A549 (cell line): ENCODE measurements around the gene RNF121. TPM values are rescaled to one million over a fixed set of nuclear protein-coding genes. Genes with fewer than 3 reads are reported as not detected.

Experiments used
- ATAC-seq, 2 experiments: fragments of 200-7000 bp in 1 of 2; fragments of >200 bp in 1 of 2; cut with Nextera tagmentation in 1 of 2; cut with Tn5 transposase in 1 of 2; 3 replicates each; pipeline versions ENCODE4 v1.8.0 to v1.9.1; 2018 to 2020; ENCODE audit warnings: mild to moderate bottlenecking in 1 of 2, moderate library complexity in 1 of 2
- CTCF ChIA-PET: fragments of 300-600 bp; sonication (Branson Sonifier 250); formaldehyde crosslinking; extraction: SDS; loops from one replicate; lab custom pipeline; 2021; ENCODE audit warnings: antibody characterized with exemption, inconsistent platforms; lab: Yijun Ruan, JAX
- POLR2A ChIA-PET: fragments of 350-600 bp; formaldehyde crosslinking; extraction: SDS; loops from one replicate; lab custom pipeline; 2021; ENCODE audit warnings: antibody characterized with exemption, inconsistent platforms; lab: Yijun Ruan, JAX
- DNase-seq, 2 experiments: peaks; one replicate each; pipeline versions ENCODE4 v3.0.0 to v3.0.0-alpha.2; 2011 to 2016; ENCODE audit warnings: low read depth in 1 of 2, low spot score in 1 of 2
- FAIRE-seq: peaks from 2 replicates; lab custom pipeline; 2011; peaks lifted over from hg19 to GRCh38; lab: Jason Lieb, UNC
- H3K27ac ChIP-seq, 2 experiments: fragments of >200 bp; sonication (Bioruptor Twin); formaldehyde crosslinking; 3 replicates each; pipeline ENCODE4 v1.5.1; 2016 to 2017
- H3K4me1 ChIP-seq: fragments of >200 bp; sonication (Bioruptor Twin); formaldehyde crosslinking; 3 replicates; pipeline ENCODE4 v1.6.1; 2016
- H3K4me2 ChIP-seq: fragments of >200 bp; sonication (Bioruptor Twin); formaldehyde crosslinking; 3 replicates; pipeline ENCODE4 v1.6.1; 2016
- H3K4me3 ChIP-seq: fragments of >200 bp; sonication (Bioruptor Twin); formaldehyde crosslinking; 3 replicates; pipeline ENCODE4 v1.5.1; 2016
- H3K9me3 ChIP-seq: fragments of >200 bp; sonication (Bioruptor Twin); formaldehyde crosslinking; 3 replicates; pipeline ENCODE4 v1.6.1; 2016
- CHD2 ChIP-seq: fragments of 150-350 bp; IDR thresholded peaks from 2 replicates; pipeline ENCODE4 v1.6.1; 2014; ENCODE audit warnings: low read length; ENCODE audit not compliant: partially characterized antibody
- FOXS1 ChIP-seq: fragments of 250-450 bp; sonication (Bioruptor Pico); IDR thresholded peaks from 2 replicates; pipeline ENCODE4 v1.5.0; 2020; ENCODE audit warnings: mild to moderate bottlenecking, moderate library complexity
- HEYL ChIP-seq: fragments of 250-450 bp; sonication (Bioruptor Pico); IDR thresholded peaks from 2 replicates; pipeline ENCODE4 v1.8.0; 2021; ENCODE audit warnings: mild to moderate bottlenecking, moderate library complexity
- HOXB13 ChIP-seq: fragments of 250-450 bp; sonication (Bioruptor Pico); IDR thresholded peaks from 2 replicates; pipeline ENCODE4 v1.5.0; 2020; ENCODE audit warnings: low read depth, mild to moderate bottlenecking, moderate library complexity
- HOXB5 ChIP-seq: fragments of 250-450 bp; sonication (Bioruptor Pico); IDR thresholded peaks from 2 replicates; pipeline ENCODE4 v1.5.0; 2020; ENCODE audit warnings: mild to moderate bottlenecking, moderate library complexity
- JUN ChIP-seq, 2 experiments: fragments of >200 bp; sonication (Bioruptor Twin); formaldehyde crosslinking; IDR thresholded peaks; 2 replicates in 1 of 2; 3 replicates in 1 of 2; pipeline ENCODE4 v1.6.1; 2016 to 2017
- KDM1A ChIP-seq: fragments of 200-600 bp; sonication (generic); IDR thresholded peaks from 2 replicates; pipeline ENCODE4 v1.6.1; 2016; ENCODE audit warnings: low read depth, mild to moderate bottlenecking
- NR3C1 ChIP-seq: fragments of >200 bp; sonication (Bioruptor Twin); formaldehyde crosslinking; IDR thresholded peaks from 3 replicates; pipeline ENCODE4 v1.6.1; 2017
- POLR2A ChIP-seq: IDR thresholded peaks from 2 replicates; pipeline ENCODE4 v1.6.1; 2012; ENCODE audit warnings: mild to moderate bottlenecking, low read length
- RFX5 ChIP-seq: fragments of 450-650 bp; IDR thresholded peaks from 2 replicates; pipeline ENCODE4 v1.7.1; 2014; ENCODE audit warnings: antibody characterized with exemption, mild to moderate bottlenecking, moderate library complexity
- RNF2 ChIP-seq: fragments of 200-600 bp; sonication (generic); IDR thresholded peaks from 2 replicates; pipeline ENCODE4 v1.6.1; 2016; ENCODE audit warnings: low read depth, mild to moderate bottlenecking, antibody characterized with exemption, moderate library complexity, borderline replicate concordance
- SMC3 ChIP-seq: fragments of >200 bp; sonication (Bioruptor Twin); formaldehyde crosslinking; IDR thresholded peaks from 3 replicates; pipeline ENCODE4 v1.6.1; 2018; ENCODE audit warnings: inconsistent platforms
- ZNF302 ChIP-seq: fragments of 250-450 bp; sonication (Bioruptor Pico); IDR thresholded peaks from 2 replicates; pipeline ENCODE4 v1.9.0; 2021; ENCODE audit warnings: inconsistent platforms, mild to moderate bottlenecking, moderate library complexity
- ZSCAN20 ChIP-seq: fragments of 250-450 bp; sonication (Bioruptor Pico); IDR thresholded peaks from 2 replicates; pipeline ENCODE4 v1.8.0; 2022; ENCODE audit warnings: mild to moderate bottlenecking, moderate library complexity
- WGBS: methylation state at CpG from one replicate; pipeline ENCODE4 v1.1.6; 2017; ENCODE audit errors: missing lambda C conversion rate; 5-methylcytosine and 5-hydroxymethylcytosine counted together
- polyA plus RNA-seq, 4 experiments: library from polyadenylated mRNA; depleted of rRNA in 3 of 4; stranded (reverse); fragments of >200 nt; fragmentation: RNase III in 1 of 4; extraction: RNeasy Plus Mini Kit Qiagen cat#74134 plus additional on column Dnase treatment in 1 of 4; gene quantifications; 2 replicates in 3 of 4; 3 replicates in 1 of 4; pipeline ENCODE4 v1.2.3, GENCODE V29; 2011 to 2017
- TF ChIP-seq, protein P1 (sequence below): fragments of >200 bp; sonication (Bioruptor Twin); formaldehyde crosslinking; IDR thresholded peaks from 3 replicates; pipeline ENCODE4 v1.5.1; 2016
- TF ChIP-seq, protein P2 (sequence below): IDR thresholded peaks from 2 replicates; pipeline ENCODE4 v1.6.1; 2012; ENCODE audit warnings: low read depth, borderline replicate concordance

The RNF121 gene
- polyA plus RNA-seq, 2 of the 4 experiments (the other 2 are of a cell fraction) = 79.0 to 102 TPM

DNA sequence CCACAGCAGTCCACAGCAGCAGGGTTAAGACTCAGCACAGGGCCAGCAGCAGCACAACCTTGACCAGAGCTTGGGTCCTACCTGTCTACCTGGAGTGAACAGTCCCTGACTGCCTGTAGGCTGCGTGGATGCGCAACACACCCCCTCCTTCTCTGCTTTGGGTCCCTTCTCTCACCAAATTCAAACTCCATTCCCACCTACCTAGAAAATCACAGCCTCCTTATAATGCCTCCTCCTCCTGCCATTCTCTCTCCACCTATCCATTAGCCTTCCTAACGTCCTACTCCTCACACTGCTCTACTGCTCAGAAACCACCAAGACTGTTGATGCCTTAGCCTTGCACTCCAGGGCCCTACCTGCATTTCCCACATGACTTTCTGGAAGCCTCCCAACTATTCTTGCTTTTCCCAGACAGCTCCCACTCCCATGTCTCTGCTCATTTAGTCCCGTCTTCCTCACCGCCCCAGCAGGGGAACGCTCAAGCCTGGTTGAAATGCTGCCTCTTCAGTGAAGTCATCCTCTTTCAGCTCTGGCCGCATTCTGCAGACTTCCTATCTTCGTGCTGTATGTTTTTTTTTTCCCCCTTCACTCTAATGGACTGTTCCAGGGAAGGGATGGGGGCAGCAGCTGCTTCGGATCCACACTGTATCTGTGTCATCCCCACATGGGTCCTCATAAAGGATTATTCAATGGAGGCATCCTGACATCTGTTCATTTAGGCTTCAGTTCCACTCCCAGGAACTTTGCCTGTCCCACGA lies 73.2 kb downstream of the RNF121 start:
- POLR2A ChIA-PET = no interaction called here
- Histone ChIP-seq H3K4me1 (0 out of 3 replicates have a peak, but pooled peaks cover 11% of the 10 kb centered on the region), H3K27ac (no peak overlapping the region), H3K4me3 (no peak overlapping the region), H3K4me2 (no peak overlapping the region), H3K9me3 (no peaks in the 10 kb centered on the region)
- CTCF ChIA-PET = interaction anchor here (1.0 to 4.8 kb wide), 3 partner anchors 14 to 24 kb away, joined by 4 to 21 read pairs (median 10); no protein-coding TSS in a partner anchor
- FAIRE-seq (no peak), DNase-seq (no peak), ATAC-seq (no peak; a peak in 1 of 6 replicates)
- 85% methylated on average over 10 of the region's 10 CpGs for WGBS
- no peak for TF ChIP-seq ZNF302 (CRISPR knock-in tag)
- TF ChIP-seq HEYL (CRISPR knock-in tag) = no peak
- no peak for TF ChIP-seq SMC3
- TF ChIP-seq KDM1A = no peak
- peak in 1 of 2 experiments; percentile 11; a peak in 1 of 5 replicates for TF ChIP-seq JUN (IDR thresholded peaks at IDR 0.05)

DNA sequence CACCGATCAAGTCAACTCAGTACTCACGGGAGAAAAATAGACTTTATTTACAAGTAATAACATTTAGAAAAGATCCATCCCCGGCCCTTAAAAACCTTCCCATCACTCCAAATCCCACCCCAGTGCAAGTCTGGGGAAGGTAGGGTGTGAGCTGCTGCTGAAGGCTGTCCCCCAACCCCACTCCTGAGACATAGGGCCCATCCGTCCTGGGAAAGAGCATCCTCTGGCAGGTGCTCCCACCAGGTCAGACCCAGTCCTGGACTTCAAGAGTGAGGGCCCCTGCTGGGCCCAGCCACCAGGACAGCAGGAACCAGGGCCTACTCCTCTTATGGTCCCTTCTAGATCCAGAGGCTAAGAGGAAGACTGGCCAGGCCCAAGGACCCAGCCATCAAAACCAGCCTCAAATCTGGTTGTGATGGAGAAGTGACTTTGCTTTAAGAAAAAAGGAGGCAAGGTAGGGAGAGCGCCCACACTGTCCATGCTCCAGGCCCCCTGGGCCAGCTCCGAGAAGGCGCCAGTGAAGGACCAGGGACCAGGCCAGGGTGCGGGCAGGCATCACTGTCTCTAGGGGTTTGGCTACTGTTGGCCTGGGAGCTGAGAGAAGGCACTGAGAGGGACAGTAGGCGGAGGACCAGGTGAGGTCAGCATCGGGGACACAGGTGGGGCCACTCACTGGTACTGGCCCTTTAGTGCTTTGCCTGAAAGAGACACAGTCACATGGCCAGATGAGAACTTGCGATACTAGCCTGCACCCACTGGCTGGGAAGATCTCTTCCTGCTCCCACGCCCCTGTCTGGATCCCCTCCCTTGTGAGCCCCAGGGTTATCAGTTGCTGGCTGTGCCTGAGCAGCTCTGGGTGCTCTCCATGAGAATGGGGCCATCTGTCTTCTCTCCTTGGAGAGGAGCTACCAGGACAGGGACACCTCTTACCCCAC lies 74.3 kb downstream of the RNF121 start:
- ChIA-PET POLR2A (no interaction called here), CTCF (interaction anchor here (0.6 to 4.8 kb wide), 6 partner anchors 13 to 243 kb away, joined by 3 to 21 read pairs (median 6); partner anchors contain the start of genes RNF121 and XNDC1N)
- H3K9me3 ChIP-seq = no peaks in the 10 kb centered on the region
- no peak overlapping the region for H3K27ac ChIP-seq
- 85% methylated on average over 7 of the region's 12 CpGs for WGBS
- no peak for DNase-seq
- TF ChIP-seq POLR2A (no peak), JUN (IDR thresholded peaks at IDR 0.05) (0 out of 5 replicates have a peak, but pooled peaks of 1 of the 2 experiments have one; percentile 2), KDM1A (no peak)
- TF ChIP-seq, protein P1, sequence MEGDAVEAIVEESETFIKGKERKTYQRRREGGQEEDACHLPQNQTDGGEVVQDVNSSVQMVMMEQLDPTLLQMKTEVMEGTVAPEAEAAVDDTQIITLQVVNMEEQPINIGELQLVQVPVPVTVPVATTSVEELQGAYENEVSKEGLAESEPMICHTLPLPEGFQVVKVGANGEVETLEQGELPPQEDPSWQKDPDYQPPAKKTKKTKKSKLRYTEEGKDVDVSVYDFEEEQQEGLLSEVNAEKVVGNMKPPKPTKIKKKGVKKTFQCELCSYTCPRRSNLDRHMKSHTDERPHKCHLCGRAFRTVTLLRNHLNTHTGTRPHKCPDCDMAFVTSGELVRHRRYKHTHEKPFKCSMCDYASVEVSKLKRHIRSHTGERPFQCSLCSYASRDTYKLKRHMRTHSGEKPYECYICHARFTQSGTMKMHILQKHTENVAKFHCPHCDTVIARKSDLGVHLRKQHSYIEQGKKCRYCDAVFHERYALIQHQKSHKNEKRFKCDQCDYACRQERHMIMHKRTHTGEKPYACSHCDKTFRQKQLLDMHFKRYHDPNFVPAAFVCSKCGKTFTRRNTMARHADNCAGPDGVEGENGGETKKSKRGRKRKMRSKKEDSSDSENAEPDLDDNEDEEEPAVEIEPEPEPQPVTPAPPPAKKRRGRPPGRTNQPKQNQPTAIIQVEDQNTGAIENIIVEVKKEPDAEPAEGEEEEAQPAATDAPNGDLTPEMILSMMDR = no peak
- H3K4me1 ChIP-seq = 0 out of 3 replicates have a peak, but pooled peaks cover 11% of the 10 kb centered on the region
- H3K4me3 ChIP-seq = no peak overlapping the region
- ATAC-seq = peak in 1 of 2 experiments; percentile 4; a peak in 2 of 6 replicates
- FAIRE-seq = no peak
- no peak overlapping the region for H3K4me2 ChIP-seq

DNA sequence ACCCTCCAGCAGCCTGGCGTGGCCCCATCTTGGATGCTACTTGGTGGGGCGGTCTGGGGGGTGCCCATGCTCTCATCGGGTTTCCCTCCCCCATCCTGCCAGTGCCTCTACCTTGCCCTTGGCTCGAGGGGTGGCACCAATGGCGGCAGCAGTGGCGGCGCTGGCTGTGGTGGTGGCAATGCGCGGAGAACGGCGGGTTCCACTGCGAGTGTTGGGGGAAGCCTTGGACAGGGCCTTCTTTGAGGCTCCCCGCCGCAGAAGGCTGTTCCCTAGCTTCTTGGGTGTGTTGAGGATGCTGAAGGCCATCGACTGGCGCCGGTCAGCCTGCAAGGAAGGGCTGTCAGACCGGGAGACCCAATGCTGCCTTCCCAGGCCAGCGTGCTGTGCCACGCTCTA lies 74.9 kb downstream of the RNF121 start:
- no peak for ATAC-seq
- DNase-seq = no peak
- no peak for TF ChIP-seq CHD2
- TF ChIP-seq JUN (IDR thresholded peaks at IDR 0.05) = peak in 1 of 2 experiments; percentile 30; a peak in 1 of 5 replicates
- Histone ChIP-seq H3K27ac (no peak overlapping the region), H3K4me1 (0 out of 3 replicates have a peak, but pooled peaks cover 9% of the 10 kb centered on the region), H3K4me2 (no peak overlapping the region), H3K4me3 (no peak overlapping the region), H3K9me3 (no peaks in the 10 kb centered on the region)
- ChIA-PET POLR2A (no interaction called here), CTCF (interaction anchor here (0.6 to 4.8 kb wide), 9 partner anchors 12 to 427 kb away, joined by 3 to 21 read pairs (median 7); partner anchors contain the start of genes RNF121 and XNDC1N)
- no peak for FAIRE-seq
- 94% methylated on average over 20 of the region's 20 CpGs for WGBS

DNA sequence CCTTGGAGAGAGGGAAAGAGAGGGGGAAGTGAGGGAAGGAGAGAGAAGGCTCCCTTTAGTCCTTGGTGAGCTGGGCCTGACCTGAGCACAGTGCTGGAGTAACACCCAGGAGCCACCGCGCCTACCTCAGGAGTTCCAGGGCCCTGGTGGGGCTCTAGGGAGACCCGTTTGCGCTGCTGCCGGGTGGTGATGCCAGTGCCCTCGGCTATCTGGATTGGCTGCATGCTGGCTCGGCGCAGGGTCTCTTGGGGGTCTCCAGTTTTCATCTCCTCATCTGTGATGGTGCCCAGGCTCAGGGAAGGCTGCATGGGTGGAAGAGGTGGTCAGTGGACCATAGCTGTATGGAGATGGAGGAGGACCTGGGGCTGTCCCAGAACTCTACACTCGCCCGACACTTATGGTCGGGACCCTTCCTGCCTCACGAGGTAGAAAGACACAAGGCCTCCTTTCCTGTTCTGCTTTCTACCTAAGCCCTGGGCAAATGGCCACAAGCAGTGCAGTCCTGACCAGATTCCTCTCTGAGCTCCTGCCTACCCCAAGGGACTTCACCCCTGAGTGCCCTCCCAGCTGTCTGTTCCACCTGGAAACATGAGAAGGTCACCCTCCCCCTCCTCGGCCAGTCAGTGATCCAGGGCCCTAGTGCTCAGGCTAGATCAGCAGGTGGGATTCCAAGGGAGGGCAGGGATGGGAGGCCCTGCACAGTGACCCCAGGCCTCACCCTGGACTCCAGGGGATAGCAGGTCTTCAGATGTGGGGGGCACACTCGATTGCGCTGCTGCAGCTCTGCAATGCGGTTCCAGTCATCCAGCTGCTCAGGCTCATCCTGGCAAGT lies 75.9 kb downstream of the RNF121 start:
- POLR2A ChIA-PET = no interaction called here
- ATAC-seq (0 out of 6 replicates have a peak, but pooled peaks of 1 of the 2 experiments have one; percentile 3), DNase-seq (no peak), FAIRE-seq (no peak)
- Histone ChIP-seq H3K4me1 (no peaks in the 10 kb centered on the region), H3K9me3 (no peaks in the 10 kb centered on the region), H3K4me2 (no peak overlapping the region), H3K4me3 (no peak overlapping the region), H3K27ac (no peak overlapping the region)
- CTCF ChIA-PET = interaction anchor here (0.5 to 3.6 kb wide), 12 partner anchors 8 to 427 kb away, joined by 3 to 17 read pairs (median 4); no protein-coding TSS in a partner anchor
- TF ChIP-seq ZSCAN20 (CRISPR knock-in tag) (no peak), HOXB5 (no peak), RNF2 (no peak), HOXB13 (no peak), RFX5 (no peak), NR3C1 (no peak), FOXS1 (CRISPR knock-in tag) (no peak)
- TF ChIP-seq, protein P2, sequence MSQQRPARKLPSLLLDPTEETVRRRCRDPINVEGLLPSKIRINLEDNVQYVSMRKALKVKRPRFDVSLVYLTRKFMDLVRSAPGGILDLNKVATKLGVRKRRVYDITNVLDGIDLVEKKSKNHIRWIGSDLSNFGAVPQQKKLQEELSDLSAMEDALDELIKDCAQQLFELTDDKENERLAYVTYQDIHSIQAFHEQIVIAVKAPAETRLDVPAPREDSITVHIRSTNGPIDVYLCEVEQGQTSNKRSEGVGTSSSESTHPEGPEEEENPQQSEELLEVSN = no peak
- over 99% methylated on average over 15 of the region's 16 CpGs for WGBS
